ENCODE results near the gene ASIC2. TPM values are rescaled to one million over a fixed set of nuclear protein-coding genes. Genes with fewer than 3 reads are reported as not detected.

Gene ASIC2
- total and polyA plus RNA-seq, 2 donors from 2014 or later, result 0.60 to 2.9 TPM

DNA sequence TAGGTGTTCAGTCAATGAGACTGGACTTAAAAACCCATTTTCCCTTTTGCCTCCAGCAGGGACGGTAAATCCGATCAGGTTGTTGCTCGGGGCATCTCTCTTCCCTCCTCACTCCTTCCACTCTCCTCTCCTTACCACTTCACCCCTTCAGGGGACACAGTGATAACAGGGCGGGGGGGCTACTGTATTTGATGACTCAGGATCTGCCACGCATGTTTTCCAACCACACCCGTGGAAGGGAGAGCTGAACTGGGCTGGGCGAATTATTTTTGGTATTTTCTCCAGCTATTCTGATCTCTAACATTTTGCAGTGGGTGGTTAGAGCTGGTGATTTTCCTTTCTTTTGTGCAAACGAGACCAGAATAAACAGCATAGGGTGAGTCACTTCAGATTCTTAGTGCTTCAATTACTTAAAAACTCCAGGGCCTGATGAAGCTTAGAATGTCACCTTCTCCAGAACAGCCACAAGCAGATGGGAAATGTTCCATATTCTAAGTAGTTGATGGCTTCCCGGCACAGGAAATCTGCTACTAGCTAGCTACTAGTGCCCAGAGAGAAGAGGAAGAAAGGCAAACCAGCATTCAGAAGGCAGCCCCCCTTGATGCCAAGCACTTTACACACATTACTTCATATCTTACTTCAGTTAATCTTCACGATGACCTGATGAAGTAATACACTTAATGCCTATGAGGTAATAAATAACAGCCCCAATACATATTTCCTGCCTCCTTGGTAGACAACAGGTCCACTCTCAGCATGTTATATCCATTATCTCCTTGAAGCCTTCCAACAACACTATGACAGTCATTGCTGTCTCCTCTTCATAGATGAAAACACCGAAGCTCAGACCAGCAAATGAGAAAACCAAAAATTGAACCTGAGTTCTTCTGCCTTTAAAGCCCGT lies 74.1 kb downstream of the ASIC2 start:
- no peaks in the 10 kb centered on the region for H3K9me3 ChIP-seq (ENCODE audit: control insufficient read depth in 2 of 3, insufficient read depth in 1 of 3, low read length in 3 of 3)
- FAIRE-seq (no peak), DNase-seq (no peak)
- no peak overlapping the region for H3K27ac ChIP-seq (ENCODE audit: low read depth in 2 of 2, low read length in 2 of 2)
- no peaks in the 10 kb centered on the region for H3K36me3 ChIP-seq (ENCODE audit: control insufficient read depth in 2 of 3, insufficient read depth in 3 of 3, low read length in 3 of 3)
- H3K27me3 ChIP-seq (ENCODE audit: control insufficient read depth, insufficient read depth, low read length), result no peaks in the 10 kb centered on the region
- intact Hi-C loops (cut with DNase I), result no loop called here
- no peak overlapping the region for H3K4me3 ChIP-seq (ENCODE audit: low read length in 3 of 3)
- H3K4me1 ChIP-seq (ENCODE audit: control insufficient read depth in 2 of 3, insufficient read depth in 2 of 3, low read depth in 1 of 3, low read length in 3 of 3), result no peaks in the 10 kb centered on the region
- no peak overlapping the region for H3K9ac ChIP-seq (ENCODE audit: low read length in 3 of 3)
- TF ChIP-seq, protein P1, sequence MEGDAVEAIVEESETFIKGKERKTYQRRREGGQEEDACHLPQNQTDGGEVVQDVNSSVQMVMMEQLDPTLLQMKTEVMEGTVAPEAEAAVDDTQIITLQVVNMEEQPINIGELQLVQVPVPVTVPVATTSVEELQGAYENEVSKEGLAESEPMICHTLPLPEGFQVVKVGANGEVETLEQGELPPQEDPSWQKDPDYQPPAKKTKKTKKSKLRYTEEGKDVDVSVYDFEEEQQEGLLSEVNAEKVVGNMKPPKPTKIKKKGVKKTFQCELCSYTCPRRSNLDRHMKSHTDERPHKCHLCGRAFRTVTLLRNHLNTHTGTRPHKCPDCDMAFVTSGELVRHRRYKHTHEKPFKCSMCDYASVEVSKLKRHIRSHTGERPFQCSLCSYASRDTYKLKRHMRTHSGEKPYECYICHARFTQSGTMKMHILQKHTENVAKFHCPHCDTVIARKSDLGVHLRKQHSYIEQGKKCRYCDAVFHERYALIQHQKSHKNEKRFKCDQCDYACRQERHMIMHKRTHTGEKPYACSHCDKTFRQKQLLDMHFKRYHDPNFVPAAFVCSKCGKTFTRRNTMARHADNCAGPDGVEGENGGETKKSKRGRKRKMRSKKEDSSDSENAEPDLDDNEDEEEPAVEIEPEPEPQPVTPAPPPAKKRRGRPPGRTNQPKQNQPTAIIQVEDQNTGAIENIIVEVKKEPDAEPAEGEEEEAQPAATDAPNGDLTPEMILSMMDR (IDR thresholded peaks at IDR 0.05; ENCODE audit: borderline replicate concordance, extremely low read depth, insufficient read depth), result no peak

DNA sequence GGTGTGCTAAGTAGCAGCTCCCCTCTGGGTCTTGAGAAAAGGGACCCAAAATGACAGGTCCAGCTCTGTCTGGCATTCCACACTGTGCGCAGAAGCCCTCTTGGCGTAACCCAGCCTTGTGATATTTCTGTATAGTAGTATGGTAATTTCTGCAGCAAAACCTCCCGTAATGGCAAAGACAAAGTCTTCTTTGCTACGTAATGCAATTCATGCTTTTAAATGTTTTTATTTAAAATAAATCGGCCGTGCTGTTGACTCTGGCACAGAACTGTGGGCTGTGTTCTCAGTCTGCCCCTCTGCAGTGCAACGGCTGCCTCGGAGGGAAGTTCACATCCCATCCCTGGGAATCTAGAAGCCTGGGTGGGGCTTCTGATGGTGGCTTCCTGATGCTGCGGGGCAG lies 75.2 kb downstream of the ASIC2 start:
- H3K9ac ChIP-seq (ENCODE audit: low read length in 3 of 3), result no peak overlapping the region
- intact Hi-C loops (cut with DNase I), result no loop called here
- no peak overlapping the region for H3K4me3 ChIP-seq (ENCODE audit: low read length in 3 of 3)
- H3K27me3 ChIP-seq (ENCODE audit: control insufficient read depth, insufficient read depth, low read length), result no peaks in the 10 kb centered on the region
- FAIRE-seq, result no peak
- no peaks in the 10 kb centered on the region for H3K9me3 ChIP-seq (ENCODE audit: control insufficient read depth in 2 of 3, insufficient read depth in 1 of 3, low read length in 3 of 3)
- DNase-seq, result no peak
- TF ChIP-seq, protein P1 (IDR thresholded peaks at IDR 0.05; ENCODE audit: borderline replicate concordance, extremely low read depth, insufficient read depth), result no peak
- H3K36me3 ChIP-seq (ENCODE audit: control insufficient read depth in 2 of 3, insufficient read depth in 3 of 3, low read length in 3 of 3), result no peaks in the 10 kb centered on the region
- H3K4me1 ChIP-seq (ENCODE audit: control insufficient read depth in 2 of 3, insufficient read depth in 2 of 3, low read depth in 1 of 3, low read length in 3 of 3), result no peaks in the 10 kb centered on the region
- no peak overlapping the region for H3K27ac ChIP-seq (ENCODE audit: low read depth in 2 of 2, low read length in 2 of 2)

DNA sequence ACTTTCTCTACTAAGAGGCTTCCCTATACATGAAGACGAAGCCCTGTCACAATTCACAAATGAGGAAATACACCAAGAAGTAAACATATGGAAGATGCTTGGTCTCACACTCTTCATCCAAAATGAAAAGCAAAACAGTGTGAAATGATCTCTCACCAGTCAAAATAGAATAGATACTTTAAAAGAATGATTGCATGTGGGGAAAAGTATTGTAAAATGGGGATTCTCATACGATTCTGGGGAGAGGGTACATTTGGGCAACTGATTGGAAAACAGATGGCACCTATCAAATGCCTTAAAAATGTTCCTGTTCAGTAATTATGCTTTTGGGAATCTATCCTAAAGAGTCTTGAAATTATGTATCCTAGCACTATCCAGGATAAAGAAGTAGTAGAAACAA lies 78.1 kb downstream of the ASIC2 start:
- H3K27me3 ChIP-seq (ENCODE audit: control insufficient read depth, insufficient read depth, low read length), result no peaks in the 10 kb centered on the region
- no peak overlapping the region for H3K9ac ChIP-seq (ENCODE audit: low read length in 3 of 3)
- no peaks in the 10 kb centered on the region for H3K4me1 ChIP-seq (ENCODE audit: control insufficient read depth in 2 of 3, insufficient read depth in 2 of 3, low read depth in 1 of 3, low read length in 3 of 3)
- no peaks in the 10 kb centered on the region for H3K36me3 ChIP-seq (ENCODE audit: control insufficient read depth in 2 of 3, insufficient read depth in 3 of 3, low read length in 3 of 3)
- no peak overlapping the region for H3K4me3 ChIP-seq (ENCODE audit: low read length in 3 of 3)
- DNase-seq (no peak), FAIRE-seq (no peak)
- intact Hi-C loops (cut with DNase I), result no loop called here
- TF ChIP-seq, protein P1 (IDR thresholded peaks at IDR 0.05; ENCODE audit: borderline replicate concordance, extremely low read depth, insufficient read depth), result no peak
- H3K27ac ChIP-seq (ENCODE audit: low read depth in 2 of 2, low read length in 2 of 2), result no peak overlapping the region
- no peaks in the 10 kb centered on the region for H3K9me3 ChIP-seq (ENCODE audit: control insufficient read depth in 2 of 3, insufficient read depth in 1 of 3, low read length in 3 of 3)

Data from kidney (tissue), 14 donors.